MM.1S (cell line): ENCODE measurements around the gene SLIT1.

Source experiments
- DNase-seq: peaks from one replicate; pipeline ENCODE4 v3.0.0-alpha.2; 2015
- H2AFZ ChIP-seq: fragments of 300-600 bp; sonication (generic); 2 replicates; pipeline ENCODE4 v1.6.0; 2016; ENCODE audit warnings: antibody characterized with exemption, low read length
- H3F3A ChIP-seq: fragments of 300-600 bp; sonication (generic); 2 replicates; pipeline ENCODE4 v1.6.1; 2016; ENCODE audit warnings: mild to moderate bottlenecking, antibody characterized with exemption, low read length, moderate library complexity, mixed read lengths; ENCODE audit not compliant: insufficient read depth
- H3K27ac ChIP-seq: fragments of 300-600 bp; sonication (generic); 2 replicates; pipeline ENCODE4 v1.5.1; 2016; ENCODE audit warnings: mild to moderate bottlenecking, low read length
- H3K27me3 ChIP-seq: fragments of 300-600 bp; sonication (generic); replicated peaks from 2 replicates; pipeline ENCODE4 v1.6.0; 2016; ENCODE audit warnings: low read length; ENCODE audit not compliant: insufficient read depth
- H3K36me3 ChIP-seq: fragments of 300-600 bp; sonication (generic); replicated peaks from 2 replicates; pipeline ENCODE4 v1.6.1; 2016; ENCODE audit warnings: mild to moderate bottlenecking, low read length, mixed read lengths; ENCODE audit not compliant: insufficient read depth
- H3K4me1 ChIP-seq: fragments of 300-600 bp; sonication (generic); 2 replicates; pipeline ENCODE4 v1.6.1; 2016; ENCODE audit warnings: low read length, mixed read lengths
- H3K4me2 ChIP-seq: fragments of 300-600 bp; sonication (generic); 2 replicates; pipeline ENCODE4 v1.6.0; 2016; ENCODE audit warnings: low read depth, low read length
- H3K4me3 ChIP-seq: fragments of 300-600 bp; sonication (generic); 2 replicates; pipeline ENCODE4 v1.5.1; 2016; ENCODE audit warnings: low read length, mixed read lengths
- H3K79me2 ChIP-seq: fragments of 300-600 bp; sonication (generic); 2 replicates; pipeline ENCODE4 v1.6.1; 2016; ENCODE audit warnings: mixed run types, low read length, mixed read lengths
- H3K9ac ChIP-seq: fragments of 300-600 bp; sonication (generic); 2 replicates; pipeline ENCODE4 v1.6.1; 2016; ENCODE audit warnings: low read length, mixed read lengths
- H3K9me2 ChIP-seq: fragments of 300-600 bp; sonication (generic); replicated peaks from 2 replicates; pipeline ENCODE4 v1.6.1; 2016; ENCODE audit warnings: mild to moderate bottlenecking, low read length, mixed read lengths; ENCODE audit not compliant: insufficient read depth
- H3K9me3 ChIP-seq: fragments of 300-600 bp; sonication (generic); replicated peaks from 2 replicates; pipeline ENCODE4 v1.6.1; 2016; ENCODE audit warnings: mild to moderate bottlenecking, low read length, mixed read lengths; ENCODE audit not compliant: insufficient read depth
- H4K20me1 ChIP-seq: fragments of 300-600 bp; sonication (generic); 2 replicates; pipeline ENCODE4 v1.6.1; 2016; ENCODE audit warnings: mild to moderate bottlenecking, low read length, moderate library complexity, mixed read lengths; ENCODE audit not compliant: insufficient read depth
- CTCF ChIP-seq: fragments of 300-600 bp; sonication (generic); IDR thresholded peaks from 2 replicates; pipeline ENCODE4 v1.5.1; 2016; ENCODE audit warnings: antibody characterized with exemption, low read length, mixed read lengths
- EZH2 ChIP-seq: fragments of 300-600 bp; sonication (generic); optimal IDR thresholded peaks from 2 replicates; pipeline ENCODE3; 2017; ENCODE audit warnings: low read depth, mild to moderate bottlenecking, antibody characterized with exemption, low read length, mixed read lengths
- EZH2phosphoT487 ChIP-seq: fragments of 300-600 bp; sonication (generic); IDR thresholded peaks from 2 replicates; pipeline ENCODE4 v1.6.1; 2018; ENCODE audit warnings: antibody characterized with exemption, low read length

Gene SLIT1

DNA sequence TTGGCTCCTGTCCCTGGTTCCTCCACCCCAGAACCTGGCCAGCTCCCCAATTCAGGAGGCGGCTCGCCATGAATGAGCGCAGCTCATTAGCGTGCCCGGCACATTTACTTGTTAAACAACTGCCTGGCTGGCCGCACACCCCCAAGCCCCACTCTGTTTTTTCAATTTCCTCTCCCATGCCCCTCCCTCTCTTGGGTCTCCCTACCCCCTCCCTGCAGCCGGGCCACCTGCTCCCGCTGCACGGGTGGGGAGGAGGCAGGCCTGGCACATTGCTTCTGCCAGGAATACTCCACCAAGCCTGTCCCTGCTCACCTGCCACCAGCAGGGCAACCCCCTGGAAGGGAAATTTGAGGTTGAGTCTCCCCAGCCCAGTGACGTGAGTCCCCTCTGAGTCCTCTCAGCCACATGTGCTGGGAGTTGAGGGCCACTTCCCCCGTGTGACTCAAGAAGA lies 2.5 kb upstream of the SLIT1 start:
- Histone ChIP-seq H3K27me3 (peaks cover 36% of the 10 kb centered on the region), H3K4me3 (no peak overlapping the region), H3K79me2 (no peaks in the 10 kb centered on the region), H4K20me1 (no peaks in the 10 kb centered on the region), H3K9me2 (no peaks in the 10 kb centered on the region), H3K9me3 (no peaks in the 10 kb centered on the region), H3K9ac (no peak overlapping the region), H3F3A (no peaks in the 10 kb centered on the region), H3K36me3 (no peaks in the 10 kb centered on the region), H2AFZ (no peak overlapping the region), H3K4me2 (no peak overlapping the region), H3K27ac (no peak overlapping the region), H3K4me1 (no peaks in the 10 kb centered on the region)
- TF ChIP-seq EZH2phosphoT487 (no peak), CTCF (no peak)
- no peak for DNase-seq

GRCh38 chr10:97186911-97187310 lies 1.2 kb upstream of the SLIT1 start:
- Histone ChIP-seq H3K27ac (no peak overlapping the region), H3K36me3 (no peaks in the 10 kb centered on the region), H4K20me1 (no peaks in the 10 kb centered on the region), H3K27me3 (peaks cover 36% of the 10 kb centered on the region), H3K9ac (no peak overlapping the region), H3K4me1 (no peaks in the 10 kb centered on the region), H3K79me2 (no peaks in the 10 kb centered on the region), H3K4me2 (no peak overlapping the region), H3F3A (no peaks in the 10 kb centered on the region), H3K4me3 (no peak overlapping the region), H3K9me2 (no peaks in the 10 kb centered on the region), H2AFZ (no peak overlapping the region), H3K9me3 (no peaks in the 10 kb centered on the region)
- DNase-seq = no peak
- no peak for TF ChIP-seq EZH2phosphoT487
- TF ChIP-seq EZH2 = no peak
- no peak for TF ChIP-seq CTCF

- Histone ChIP-seq H3K4me1 (no peaks in the 10 kb centered on the region), H3K27ac (no peak overlapping the region)
Measured at GRCh38 chr10:97184971-97185325, 811 bp downstream of the SLIT1 start.

More at GRCh38 chr10:97184971-97185325, 811 bp downstream of the SLIT1 start:
- H3K4me3 ChIP-seq = no peak overlapping the region
- H3F3A ChIP-seq = no peaks in the 10 kb centered on the region
- TF ChIP-seq CTCF (no peak), EZH2 (no peak), EZH2phosphoT487 (no peak)
- H2AFZ ChIP-seq = no peak overlapping the region
- no peaks in the 10 kb centered on the region for H3K9me3 ChIP-seq
- H3K36me3 ChIP-seq = no peaks in the 10 kb centered on the region
- no peak overlapping the region for H3K4me2 ChIP-seq
- no peaks in the 10 kb centered on the region for H3K79me2 ChIP-seq
- H3K27me3 ChIP-seq = peaks cover 42% of the 10 kb centered on the region
- H3K9me2 ChIP-seq = no peaks in the 10 kb centered on the region
- H3K9ac ChIP-seq = no peak overlapping the region
- no peaks in the 10 kb centered on the region for H4K20me1 ChIP-seq
- DNase-seq = no peak
